Measurements from ENCODE around the gene DGAT2.

The DGAT2 gene

DNA sequence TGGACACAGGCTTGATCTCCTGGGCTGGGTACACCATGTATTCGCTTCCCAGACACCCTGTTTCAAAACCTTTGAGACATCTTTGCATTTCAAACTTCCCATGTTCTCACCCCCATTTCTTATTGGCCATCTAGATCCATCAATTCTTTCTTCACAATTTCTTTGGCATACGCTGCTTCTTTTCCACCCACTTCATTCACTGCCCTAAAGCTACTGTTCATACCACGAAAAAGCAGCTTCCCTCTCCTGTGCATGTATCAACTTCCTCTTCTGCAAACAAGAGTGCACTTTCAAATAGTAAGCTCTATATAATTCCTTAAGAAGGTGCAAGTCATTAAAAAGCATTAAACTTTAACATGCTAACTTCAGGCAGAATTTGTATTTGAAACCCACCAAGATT is 67.8 kb downstream of the DGAT2 start:
- no peak for DNase-seq

DNA sequence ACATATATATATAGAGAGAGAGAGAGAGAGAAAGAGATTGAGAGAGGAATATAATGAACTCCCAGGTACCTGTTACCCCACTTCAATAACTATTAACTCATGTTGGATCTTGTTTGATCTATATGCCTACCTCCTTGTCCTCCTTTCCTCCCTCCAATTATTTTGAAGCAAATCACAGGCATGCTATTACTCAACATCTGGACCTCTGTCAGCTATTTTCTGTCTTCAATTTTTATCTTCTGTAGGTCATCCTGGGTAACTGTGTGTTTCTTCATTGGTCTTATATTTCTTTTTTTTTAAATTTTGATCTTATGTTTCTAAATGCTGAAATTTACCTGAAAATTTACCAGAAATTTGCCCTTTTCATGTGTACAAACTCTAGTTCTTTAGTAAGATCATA is 71.3 kb downstream of the DGAT2 start:
- no peak for DNase-seq

DNA sequence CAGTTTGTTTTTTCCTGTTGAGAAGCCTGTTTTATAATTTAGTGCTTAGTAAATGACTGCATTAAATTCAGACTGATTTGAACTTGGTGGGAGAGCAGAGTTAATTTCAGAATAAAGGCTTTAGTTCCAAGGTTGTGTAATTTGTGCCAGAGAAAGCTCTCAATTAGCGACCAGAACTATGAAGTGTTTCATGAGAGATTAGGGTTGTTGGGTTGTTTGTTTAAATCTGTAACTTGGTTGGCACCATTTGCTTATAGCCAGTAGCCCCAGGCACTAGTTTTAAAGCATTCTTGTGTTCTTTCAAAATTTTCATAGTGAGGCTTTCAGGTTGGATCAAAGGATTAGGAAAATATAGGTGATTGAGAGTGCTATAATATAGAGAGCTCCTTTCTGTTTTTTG is 71.9 kb downstream of the DGAT2 start:
- no peak for DNase-seq

DNA sequence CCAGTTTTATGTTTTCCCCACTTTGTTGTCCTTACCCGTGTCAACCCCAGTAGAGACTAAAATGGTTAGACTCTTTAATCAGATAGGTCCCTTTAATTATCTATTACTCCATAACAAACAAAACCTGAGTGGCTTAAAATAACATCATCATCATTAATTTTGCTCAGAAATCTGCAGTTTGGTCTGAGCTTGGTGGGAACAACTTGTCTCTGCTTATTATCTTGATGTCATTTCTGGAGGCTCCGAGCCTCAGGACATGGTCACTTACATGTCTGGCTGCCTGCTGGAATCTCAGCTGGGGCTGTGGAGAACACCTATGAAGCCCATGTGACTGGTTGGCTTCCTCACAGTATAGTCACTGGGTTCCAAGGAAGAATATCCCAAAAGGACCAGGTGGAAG is 73.2 kb downstream of the DGAT2 start:
- no peak for DNase-seq

DNA sequence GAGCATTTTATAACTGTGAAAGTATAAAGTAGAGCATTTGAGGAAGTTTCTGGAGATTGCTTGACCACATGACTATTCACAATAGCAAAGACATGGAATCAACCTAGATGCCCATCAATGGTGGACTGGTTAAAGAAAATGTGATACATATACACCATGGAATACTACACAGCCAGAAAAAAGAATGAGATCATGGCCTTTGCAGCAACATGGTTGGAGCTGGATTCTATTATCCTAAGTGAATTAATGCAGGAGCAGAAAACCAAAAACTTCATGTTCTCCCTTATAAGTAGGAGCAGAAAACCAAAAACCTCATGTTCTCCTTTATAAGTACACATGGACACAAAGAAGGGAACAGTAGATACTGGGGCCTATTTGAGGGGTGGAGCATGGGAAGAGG is 76.7 kb downstream of the DGAT2 start:
- no peak for DNase-seq

DNA sequence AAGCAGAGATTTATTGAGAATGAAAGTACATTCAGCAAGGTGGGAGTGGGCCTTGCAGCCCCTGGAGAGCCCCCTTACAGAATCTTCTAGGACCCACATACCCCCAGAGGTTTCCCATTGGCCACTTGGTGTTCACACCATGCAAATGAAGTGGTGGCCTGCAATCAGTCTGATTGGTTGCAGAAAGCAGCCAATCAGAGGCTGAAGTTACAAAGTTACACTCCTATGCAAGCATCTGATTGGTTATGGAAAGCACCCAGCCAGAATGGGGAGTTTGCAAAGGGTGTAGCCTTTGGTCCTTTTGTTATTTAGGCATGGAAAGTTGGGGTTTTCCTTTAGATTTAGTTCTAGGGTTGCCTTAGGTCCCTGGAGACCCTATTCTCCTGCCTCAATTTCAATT is 81.3 kb downstream of the DGAT2 start:
- DNase-seq = no peak

DNA sequence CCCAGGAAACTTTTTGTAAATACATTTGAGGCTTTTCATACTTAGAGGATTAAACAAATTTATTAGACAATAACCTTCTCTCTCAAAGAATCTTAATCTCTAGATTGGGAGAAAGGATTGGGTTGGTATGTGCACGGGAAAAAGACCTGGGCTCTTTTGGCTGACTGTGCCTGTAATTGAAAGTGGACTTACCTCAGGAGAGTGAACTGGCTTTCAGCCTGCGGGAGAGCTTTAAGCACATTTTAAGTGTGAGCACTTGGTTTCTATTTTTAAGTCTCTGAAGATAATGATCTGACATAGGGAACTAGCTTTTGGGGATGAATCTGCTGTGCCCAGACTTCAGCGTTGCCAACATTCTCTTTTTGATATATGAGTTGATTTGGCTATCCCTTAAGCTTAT is 82.2 kb downstream of the DGAT2 start:
- DNase-seq = no peak

Data from COR-L47 (cell line).